Measurements from ENCODE around the gene MLLT3. TPM values are rescaled to one million over a fixed set of nuclear protein-coding genes. Genes with fewer than 3 reads are reported as not detected.

MLLT3 gene
- total RNA-seq, 1 donor from 2014 or later = 65.8 TPM

GRCh38 chr9:20314981-20315380 lies 307.3 kb downstream of the MLLT3 start:
- no peaks in the 10 kb centered on the region for H3K9me3 ChIP-seq (ENCODE audit: control insufficient read depth in 3 of 3, low read length in 3 of 3)
- H3K27me3 ChIP-seq (ENCODE audit: control insufficient read depth in 3 of 3, insufficient read depth in 3 of 3, low read length in 3 of 3) = no peaks in the 10 kb centered on the region
- H3K4me3 ChIP-seq (ENCODE audit: low read length in 3 of 3) = no peak overlapping the region
- no peaks in the 10 kb centered on the region for H3K4me1 ChIP-seq (ENCODE audit: control insufficient read depth in 3 of 3, insufficient read depth in 3 of 3, low read length in 3 of 3)
- H3K36me3 ChIP-seq (ENCODE audit: control insufficient read depth in 3 of 3, insufficient read depth in 3 of 3, low read length in 3 of 3) = no peaks in the 10 kb centered on the region
- H3K9ac ChIP-seq (ENCODE audit: low read depth in 1 of 3, low read length in 3 of 3) = no peak overlapping the region
- no peak overlapping the region for H3K27ac ChIP-seq (ENCODE audit: low read depth, low read length)

- no peak overlapping the region for H3K27ac ChIP-seq (ENCODE audit: low read depth, low read length)
- H3K9ac ChIP-seq (ENCODE audit: low read depth in 1 of 3, low read length in 3 of 3) = no peak overlapping the region
- no peaks in the 10 kb centered on the region for H3K9me3 ChIP-seq (ENCODE audit: control insufficient read depth in 3 of 3, low read length in 3 of 3)
- H3K4me3 ChIP-seq (ENCODE audit: low read length in 3 of 3) = no peak overlapping the region
- no peaks in the 10 kb centered on the region for H3K36me3 ChIP-seq (ENCODE audit: control insufficient read depth in 3 of 3, insufficient read depth in 3 of 3, low read length in 3 of 3)
- no peaks in the 10 kb centered on the region for H3K4me1 ChIP-seq (ENCODE audit: control insufficient read depth in 3 of 3, insufficient read depth in 3 of 3, low read length in 3 of 3)
- peaks cover 0 to 3% (median under 1%) of the 10 kb centered on the region in 3 donors for H3K27me3 ChIP-seq (ENCODE audit: control insufficient read depth in 3 of 3, insufficient read depth in 3 of 3, low read length in 3 of 3)
Observed at GRCh38 chr9:20313415-20313814, 308.9 kb downstream of the MLLT3 start.

DNA sequence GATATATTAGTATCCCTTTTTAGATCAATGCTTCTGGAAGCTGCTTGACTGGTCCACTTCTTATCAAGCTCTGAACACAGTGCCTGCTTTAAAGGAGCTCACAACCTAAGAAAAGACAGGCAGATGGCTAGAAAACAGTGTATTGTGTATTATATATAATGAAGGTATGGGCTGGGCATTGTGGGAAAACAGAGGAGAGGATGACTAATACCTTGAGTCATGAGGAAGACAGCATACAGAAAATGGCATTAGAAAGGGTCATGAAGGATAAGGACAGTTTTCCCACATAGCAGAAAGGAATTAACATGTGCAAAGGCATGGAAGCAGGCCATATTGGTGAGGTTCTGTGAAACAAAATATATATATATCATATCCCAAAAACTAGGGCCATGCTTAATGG lies 309.6 kb downstream of the MLLT3 start:
- no peaks in the 10 kb centered on the region for H3K36me3 ChIP-seq (ENCODE audit: control insufficient read depth in 3 of 3, insufficient read depth in 3 of 3, low read length in 3 of 3)
- H3K4me3 ChIP-seq (ENCODE audit: low read length in 3 of 3) = no peak overlapping the region
- H3K4me1 ChIP-seq (ENCODE audit: control insufficient read depth in 3 of 3, insufficient read depth in 3 of 3, low read length in 3 of 3) = no peaks in the 10 kb centered on the region
- H3K27ac ChIP-seq (ENCODE audit: low read depth, low read length) = no peak overlapping the region
- no peaks in the 10 kb centered on the region for H3K9me3 ChIP-seq (ENCODE audit: control insufficient read depth in 3 of 3, low read length in 3 of 3)
- H3K27me3 ChIP-seq (ENCODE audit: control insufficient read depth in 3 of 3, insufficient read depth in 3 of 3, low read length in 3 of 3) = peaks cover 0 to 5% (median 3%) of the 10 kb centered on the region in 3 donors
- H3K9ac ChIP-seq (ENCODE audit: low read depth in 1 of 3, low read length in 3 of 3) = no peak overlapping the region

DNA sequence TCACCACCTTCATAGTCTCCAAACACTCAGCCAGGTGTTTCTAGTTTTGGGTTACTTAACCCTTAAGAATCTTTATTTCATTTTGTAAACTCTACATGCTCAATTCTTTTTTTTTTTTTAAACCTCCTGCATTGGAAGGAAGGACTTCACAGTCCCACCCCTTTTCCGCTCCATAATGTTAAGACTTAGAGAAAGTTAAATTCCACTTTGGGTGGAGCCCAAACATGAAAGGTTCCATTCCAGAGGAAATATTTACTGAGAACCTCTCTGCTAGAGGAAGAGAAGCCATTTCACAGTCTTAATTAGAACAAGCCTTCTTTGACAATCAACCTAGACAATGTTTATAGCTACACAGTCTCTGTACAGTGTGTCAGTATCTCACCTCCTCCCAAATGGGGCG lies 312.3 kb downstream of the MLLT3 start:
- Histone ChIP-seq H3K27ac (ENCODE audit: low read depth, low read length) (no peak overlapping the region), H3K36me3 (ENCODE audit: control insufficient read depth in 3 of 3, insufficient read depth in 3 of 3, low read length in 3 of 3) (no peaks in the 10 kb centered on the region), H3K4me3 (ENCODE audit: low read length in 3 of 3) (no peak overlapping the region), H3K9ac (ENCODE audit: low read depth in 1 of 3, low read length in 3 of 3) (no peak overlapping the region), H3K9me3 (ENCODE audit: control insufficient read depth in 3 of 3, low read length in 3 of 3) (no peaks in the 10 kb centered on the region), H3K4me1 (ENCODE audit: control insufficient read depth in 3 of 3, insufficient read depth in 3 of 3, low read length in 3 of 3) (no peaks in the 10 kb centered on the region), H3K27me3 (ENCODE audit: control insufficient read depth in 3 of 3, insufficient read depth in 3 of 3, low read length in 3 of 3) (peaks cover 0 to 5% (median 3%) of the 10 kb centered on the region in 3 donors)

GRCh38 chr9:20309124-20309523 lies 313.2 kb downstream of the MLLT3 start:
- Histone ChIP-seq H3K27me3 (ENCODE audit: control insufficient read depth in 3 of 3, insufficient read depth in 3 of 3, low read length in 3 of 3) (peaks cover 0 to 6% (median 5%) of the 10 kb centered on the region in 3 donors), H3K4me1 (ENCODE audit: control insufficient read depth in 3 of 3, insufficient read depth in 3 of 3, low read length in 3 of 3) (no peaks in the 10 kb centered on the region), H3K9me3 (ENCODE audit: control insufficient read depth in 3 of 3, low read length in 3 of 3) (no peaks in the 10 kb centered on the region), H3K36me3 (ENCODE audit: control insufficient read depth in 3 of 3, insufficient read depth in 3 of 3, low read length in 3 of 3) (no peaks in the 10 kb centered on the region), H3K9ac (ENCODE audit: low read depth in 1 of 3, low read length in 3 of 3) (no peak overlapping the region), H3K4me3 (ENCODE audit: low read length in 3 of 3) (no peak overlapping the region), H3K27ac (ENCODE audit: low read depth, low read length) (no peak overlapping the region)

GRCh38 chr9:20307621-20308020 lies 314.7 kb downstream of the MLLT3 start:
- Histone ChIP-seq H3K36me3 (ENCODE audit: control insufficient read depth in 3 of 3, insufficient read depth in 3 of 3, low read length in 3 of 3) (no peaks in the 10 kb centered on the region), H3K9ac (ENCODE audit: low read depth in 1 of 3, low read length in 3 of 3) (no peak overlapping the region), H3K4me3 (ENCODE audit: low read length in 3 of 3) (no peak overlapping the region), H3K4me1 (ENCODE audit: control insufficient read depth in 3 of 3, insufficient read depth in 3 of 3, low read length in 3 of 3) (no peaks in the 10 kb centered on the region), H3K9me3 (ENCODE audit: control insufficient read depth in 3 of 3, low read length in 3 of 3) (no peaks in the 10 kb centered on the region), H3K27me3 (ENCODE audit: control insufficient read depth in 3 of 3, insufficient read depth in 3 of 3, low read length in 3 of 3) (peaks cover 0 to 6% (median 5%) of the 10 kb centered on the region in 3 donors), H3K27ac (ENCODE audit: low read depth, low read length) (no peak overlapping the region)

- no peaks in the 10 kb centered on the region for H3K36me3 ChIP-seq (ENCODE audit: control insufficient read depth in 3 of 3, insufficient read depth in 3 of 3, low read length in 3 of 3)
- no peaks in the 10 kb centered on the region for H3K4me1 ChIP-seq (ENCODE audit: control insufficient read depth in 3 of 3, insufficient read depth in 3 of 3, low read length in 3 of 3)
- H3K4me3 ChIP-seq (ENCODE audit: low read length in 3 of 3) = no peak overlapping the region
- H3K9me3 ChIP-seq (ENCODE audit: control insufficient read depth in 3 of 3, low read length in 3 of 3) = no peaks in the 10 kb centered on the region
- no peak overlapping the region for H3K27ac ChIP-seq (ENCODE audit: low read depth, low read length)
- H3K9ac ChIP-seq (ENCODE audit: low read depth in 1 of 3, low read length in 3 of 3) = no peak overlapping the region
- peaks cover 0 to 6% (median 5%) of the 10 kb centered on the region in 3 donors for H3K27me3 ChIP-seq (ENCODE audit: control insufficient read depth in 3 of 3, insufficient read depth in 3 of 3, low read length in 3 of 3)
Observed at GRCh38 chr9:20305452-20305851, 316.8 kb downstream of the MLLT3 start.

DNA sequence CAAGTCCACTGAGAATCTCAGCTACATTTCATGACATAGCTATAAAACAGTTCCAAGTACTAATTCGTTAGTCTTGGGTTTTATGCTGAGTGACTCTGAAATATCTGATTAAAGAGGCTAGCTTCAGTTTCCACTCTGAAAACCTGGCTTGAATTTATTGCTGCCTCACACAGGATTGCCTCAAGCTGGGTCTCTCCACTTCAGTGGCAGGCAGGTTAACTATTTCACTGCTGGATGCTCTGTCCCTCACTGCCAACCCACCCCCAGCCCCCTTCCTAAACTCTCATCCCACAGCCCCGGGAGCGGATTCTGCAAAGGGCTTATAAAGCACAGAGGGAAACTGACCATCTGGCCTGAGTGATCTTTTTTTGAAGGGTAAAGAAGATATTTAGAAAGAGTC lies 318.3 kb downstream of the MLLT3 start:
- Histone ChIP-seq H3K27ac (ENCODE audit: low read depth, low read length) (no peak overlapping the region), H3K36me3 (ENCODE audit: control insufficient read depth in 3 of 3, insufficient read depth in 3 of 3, low read length in 3 of 3) (no peaks in the 10 kb centered on the region), H3K4me1 (ENCODE audit: control insufficient read depth in 3 of 3, insufficient read depth in 3 of 3, low read length in 3 of 3) (no peaks in the 10 kb centered on the region), H3K4me3 (ENCODE audit: low read length in 3 of 3) (no peak overlapping the region), H3K27me3 (ENCODE audit: control insufficient read depth in 3 of 3, insufficient read depth in 3 of 3, low read length in 3 of 3) (peaks cover 0 to 6% (median 5%) of the 10 kb centered on the region in 3 donors), H3K9me3 (ENCODE audit: control insufficient read depth in 3 of 3, low read length in 3 of 3) (no peaks in the 10 kb centered on the region), H3K9ac (ENCODE audit: low read depth in 1 of 3, low read length in 3 of 3) (no peak overlapping the region)

GRCh38 chr9:20303066-20303465 lies 319.2 kb downstream of the MLLT3 start:
- H3K4me1 ChIP-seq (ENCODE audit: control insufficient read depth in 3 of 3, insufficient read depth in 3 of 3, low read length in 3 of 3) = no peaks in the 10 kb centered on the region
- no peak overlapping the region for H3K27ac ChIP-seq (ENCODE audit: low read depth, low read length)
- no peak overlapping the region for H3K4me3 ChIP-seq (ENCODE audit: low read length in 3 of 3)
- H3K9me3 ChIP-seq (ENCODE audit: control insufficient read depth in 3 of 3, low read length in 3 of 3) = no peaks in the 10 kb centered on the region
- H3K27me3 ChIP-seq (ENCODE audit: control insufficient read depth in 3 of 3, insufficient read depth in 3 of 3, low read length in 3 of 3) = peaks cover 0 to 2% (median 1%) of the 10 kb centered on the region in 3 donors
- no peak overlapping the region for H3K9ac ChIP-seq (ENCODE audit: low read depth in 1 of 3, low read length in 3 of 3)
- H3K36me3 ChIP-seq (ENCODE audit: control insufficient read depth in 3 of 3, insufficient read depth in 3 of 3, low read length in 3 of 3) = no peaks in the 10 kb centered on the region

GRCh38 chr9:20302197-20302596 lies 320.1 kb downstream of the MLLT3 start:
- Histone ChIP-seq H3K36me3 (ENCODE audit: control insufficient read depth in 3 of 3, insufficient read depth in 3 of 3, low read length in 3 of 3) (no peaks in the 10 kb centered on the region), H3K9me3 (ENCODE audit: control insufficient read depth in 3 of 3, low read length in 3 of 3) (no peaks in the 10 kb centered on the region), H3K9ac (ENCODE audit: low read depth in 1 of 3, low read length in 3 of 3) (no peak overlapping the region), H3K4me1 (ENCODE audit: control insufficient read depth in 3 of 3, insufficient read depth in 3 of 3, low read length in 3 of 3) (no peaks in the 10 kb centered on the region), H3K27me3 (ENCODE audit: control insufficient read depth in 3 of 3, insufficient read depth in 3 of 3, low read length in 3 of 3) (peaks cover 0 to 4% (median 0%) of the 10 kb centered on the region in 3 donors), H3K4me3 (ENCODE audit: low read length in 3 of 3) (no peak overlapping the region), H3K27ac (ENCODE audit: low read depth, low read length) (no peak overlapping the region)

Measured in skeletal muscle tissue (tissue), 4 donors.